ENCODE data around the gene KIAA2012. TPM values are rescaled to one million over a fixed set of nuclear protein-coding genes. Genes with fewer than 3 reads are reported as not detected.

Gene KIAA2012
- total and polyA plus RNA-seq, 4 donors: under 0.01 to 0.61 (median 0.42) TPM

DNA sequence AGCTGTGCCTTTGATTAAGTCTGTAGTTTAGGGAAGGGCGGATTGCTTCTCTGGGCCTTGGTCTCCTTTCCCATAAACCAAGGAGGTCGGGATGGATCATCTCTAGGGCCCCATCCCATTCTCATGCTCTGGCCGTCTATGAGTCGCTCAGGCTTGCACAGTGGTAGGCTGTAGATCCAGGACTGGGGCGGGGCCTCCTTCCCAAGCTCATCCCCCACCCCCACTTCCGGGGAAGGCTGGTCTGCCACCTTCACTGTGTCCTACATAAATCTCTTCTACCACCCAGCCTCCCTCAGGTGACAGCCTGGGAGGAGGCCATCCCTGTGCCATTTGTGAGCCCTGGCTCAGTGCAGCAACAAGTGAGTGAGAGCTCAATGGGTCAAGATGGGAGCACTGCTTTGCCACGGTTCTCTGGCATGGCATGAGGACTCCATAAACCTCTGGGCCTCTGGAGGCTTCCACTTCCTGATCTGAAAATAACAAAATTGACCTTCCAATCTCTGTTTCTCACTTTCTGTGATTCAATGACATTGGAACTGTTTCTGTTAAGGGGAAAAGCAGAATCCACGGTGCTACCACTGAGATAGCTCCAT lies 96.9 kb downstream of the KIAA2012 start:
- Histone ChIP-seq H3K9ac (ENCODE audit: low read depth in 1 of 2, low read length in 2 of 2) (no peak overlapping the region), H3K27ac (ENCODE audit: low read depth in 1 of 2, low read length in 2 of 2) (no peak overlapping the region), H3K9me3 (ENCODE audit: control insufficient read depth in 4 of 4, low read length in 3 of 4) (no peaks in the 10 kb centered on the region), H3K4me3 (ENCODE audit: low read depth in 1 of 3, low read length in 3 of 3) (no peak overlapping the region), H3K36me3 (ENCODE audit: control insufficient read depth in 4 of 4, insufficient read depth in 3 of 4, low read depth in 1 of 4, low read length in 3 of 4) (no peaks in the 10 kb centered on the region), H3K4me1 (ENCODE audit: control insufficient read depth in 4 of 4, insufficient read depth in 4 of 4, low read length in 3 of 4) (peaks cover 0 to 5% (median 1%) of the 10 kb centered on the region in 4 donors), H3K27me3 (ENCODE audit: control insufficient read depth in 4 of 4, insufficient read depth in 4 of 4, low read length in 3 of 4) (no peaks in the 10 kb centered on the region)
- DNase-seq (ENCODE audit: low spot score): no peak
- WGBS: 94% methylated on average over 8 of the region's 8 CpGs
- no peak for TF ChIP-seq FOXA1 (IDR thresholded peaks at IDR 0.05)
- no peak for TF ChIP-seq JUND (IDR thresholded peaks at IDR 0.05)
- TF ChIP-seq RXRA (IDR thresholded peaks at IDR 0.05): no peak
- TF ChIP-seq FOXA2 (IDR thresholded peaks at IDR 0.05): no peak
- no peak for TF ChIP-seq RAD21 (IDR thresholded peaks at IDR 0.05)
- TF ChIP-seq SP1 (IDR thresholded peaks at IDR 0.05): no peak
- no peak for TF ChIP-seq YY1 (IDR thresholded peaks at IDR 0.05)
- TF ChIP-seq ZBTB33 (IDR thresholded peaks at IDR 0.05): no peak
- no peak for TF ChIP-seq EGR1 (IDR thresholded peaks at IDR 0.05; ENCODE audit: low read depth in 2 of 2)
- no peak for TF ChIP-seq HNF4A (conservative IDR thresholded peaks at IDR 0.05)
- no peak for TF ChIP-seq ATF3 (IDR thresholded peaks at IDR 0.05)
- TF ChIP-seq, protein P1, sequence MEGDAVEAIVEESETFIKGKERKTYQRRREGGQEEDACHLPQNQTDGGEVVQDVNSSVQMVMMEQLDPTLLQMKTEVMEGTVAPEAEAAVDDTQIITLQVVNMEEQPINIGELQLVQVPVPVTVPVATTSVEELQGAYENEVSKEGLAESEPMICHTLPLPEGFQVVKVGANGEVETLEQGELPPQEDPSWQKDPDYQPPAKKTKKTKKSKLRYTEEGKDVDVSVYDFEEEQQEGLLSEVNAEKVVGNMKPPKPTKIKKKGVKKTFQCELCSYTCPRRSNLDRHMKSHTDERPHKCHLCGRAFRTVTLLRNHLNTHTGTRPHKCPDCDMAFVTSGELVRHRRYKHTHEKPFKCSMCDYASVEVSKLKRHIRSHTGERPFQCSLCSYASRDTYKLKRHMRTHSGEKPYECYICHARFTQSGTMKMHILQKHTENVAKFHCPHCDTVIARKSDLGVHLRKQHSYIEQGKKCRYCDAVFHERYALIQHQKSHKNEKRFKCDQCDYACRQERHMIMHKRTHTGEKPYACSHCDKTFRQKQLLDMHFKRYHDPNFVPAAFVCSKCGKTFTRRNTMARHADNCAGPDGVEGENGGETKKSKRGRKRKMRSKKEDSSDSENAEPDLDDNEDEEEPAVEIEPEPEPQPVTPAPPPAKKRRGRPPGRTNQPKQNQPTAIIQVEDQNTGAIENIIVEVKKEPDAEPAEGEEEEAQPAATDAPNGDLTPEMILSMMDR (IDR thresholded peaks at IDR 0.05; ENCODE audit: low read depth, low read length, missing input control): no peak
- TF ChIP-seq TAF1 (conservative IDR thresholded peaks at IDR 0.05): no peak

GRCh38 chr2:202171241-202171825 lies 98.3 kb downstream of the KIAA2012 start:
- WGBS: 26% methylated on average over 32 of the region's 32 CpGs
- DNase-seq (ENCODE audit: low spot score): no peak
- H3K9ac ChIP-seq (ENCODE audit: low read depth in 1 of 2, low read length in 2 of 2): no peak overlapping the region

More at GRCh38 chr2:202171241-202171825, 98.3 kb downstream of the KIAA2012 start:
- Histone ChIP-seq H3K9me3 (ENCODE audit: control insufficient read depth in 4 of 4, low read length in 3 of 4) (no peaks in the 10 kb centered on the region), H3K4me3 (ENCODE audit: low read depth in 1 of 3, low read length in 3 of 3) (peak overlapping the region in 1 of 3 donors; percentile 17), H3K36me3 (ENCODE audit: control insufficient read depth in 4 of 4, insufficient read depth in 3 of 4, low read depth in 1 of 4, low read length in 3 of 4) (no peaks in the 10 kb centered on the region), H3K27ac (ENCODE audit: low read depth in 1 of 2, low read length in 2 of 2) (no peak overlapping the region), H3K27me3 (ENCODE audit: control insufficient read depth in 4 of 4, insufficient read depth in 4 of 4, low read length in 3 of 4) (no peaks in the 10 kb centered on the region), H3K4me1 (ENCODE audit: control insufficient read depth in 4 of 4, insufficient read depth in 4 of 4, low read length in 3 of 4) (peaks cover 0 to 5% (median 1%) of the 10 kb centered on the region in 4 donors)
- TF ChIP-seq, protein P2, sequence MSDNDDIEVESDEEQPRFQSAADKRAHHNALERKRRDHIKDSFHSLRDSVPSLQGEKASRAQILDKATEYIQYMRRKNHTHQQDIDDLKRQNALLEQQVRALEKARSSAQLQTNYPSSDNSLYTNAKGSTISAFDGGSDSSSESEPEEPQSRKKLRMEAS (IDR thresholded peaks at IDR 0.05): no peak
- TF ChIP-seq SP1 (IDR thresholded peaks at IDR 0.05): no peak
- TF ChIP-seq TAF1 (conservative IDR thresholded peaks at IDR 0.05): no peak
- TF ChIP-seq JUND (IDR thresholded peaks at IDR 0.05): no peak
- no peak for TF ChIP-seq REST (IDR thresholded peaks at IDR 0.05)
- no peak for TF ChIP-seq RXRA (IDR thresholded peaks at IDR 0.05)
- TF ChIP-seq ATF3 (IDR thresholded peaks at IDR 0.05): no peak
- no peak for TF ChIP-seq HNF4A (conservative IDR thresholded peaks at IDR 0.05)
